Jurkat, Clone E6-1 (cell line): Measurements from ENCODE around the gene LDLRAP1.
"Not testable (repeated sequence)": the region's sequence is repeated elsewhere in the genome, so short reads cannot be mapped to it uniquely, and the experiment has no call there.

Source experiments
- DNase-seq: peaks from one replicate; pipeline ENCODE4 v3.0.0-alpha.2; 2011; ENCODE audit warnings: low read depth, low spot score
- H3K4me3 ChIP-seq: 2 replicates; pipeline ENCODE4 v1.5.1; 2011; ENCODE audit warnings: mild to moderate bottlenecking, low read length, control low read depth, moderate library complexity

LDLRAP1 gene

GRCh38 chr1:25588224-25588623, 44.8 kb downstream of the LDLRAP1 start:
- H3K4me3 ChIP-seq, DNase-seq: not testable (repeated sequence)

- DNase-seq, H3K4me3 ChIP-seq: not testable (repeated sequence)
Observed at GRCh38 chr1:25588786-25589185, 45.4 kb downstream of the LDLRAP1 start.

DNA sequence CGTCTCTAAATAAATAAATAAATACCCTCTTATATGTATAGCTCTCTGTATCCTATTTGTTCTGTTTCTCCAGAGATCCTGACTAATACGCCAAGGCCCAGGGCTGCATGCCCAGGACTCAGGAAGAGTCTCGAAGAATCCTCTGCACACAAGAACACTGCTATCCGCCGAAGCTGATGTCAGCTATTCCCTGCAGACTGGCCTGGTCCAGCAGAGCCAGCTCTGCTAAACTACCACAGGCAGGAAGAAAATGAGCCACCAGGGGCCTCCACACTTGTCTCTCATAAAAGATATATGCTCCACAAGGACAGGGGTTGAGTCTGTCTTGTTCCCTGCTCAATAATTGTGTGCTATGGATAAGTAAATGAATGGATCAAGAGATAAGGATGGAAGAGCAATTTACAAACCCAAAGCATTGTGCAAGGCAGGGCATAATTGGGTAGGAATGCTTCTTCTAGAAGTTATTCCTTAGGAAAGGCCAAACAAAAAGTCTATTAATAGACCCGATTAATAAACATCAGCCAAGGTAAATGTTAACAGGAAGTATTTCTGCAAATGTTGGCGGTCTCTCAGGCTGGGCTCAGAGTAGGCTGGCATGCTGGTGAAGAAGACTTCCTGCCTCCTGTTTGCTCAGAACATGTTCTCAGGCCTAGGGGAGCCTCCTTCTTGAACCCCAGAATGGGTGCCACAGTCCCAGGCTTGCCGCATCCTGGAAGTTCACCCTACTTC, 46.9 kb downstream of the LDLRAP1 start:
- H3K4me3 ChIP-seq = no peak overlapping the region
- DNase-seq = no peak

- H3K4me3 ChIP-seq = no peak overlapping the region
Observed at GRCh38 chr1:25593861-25594260, 50.5 kb downstream of the LDLRAP1 start.

DNA sequence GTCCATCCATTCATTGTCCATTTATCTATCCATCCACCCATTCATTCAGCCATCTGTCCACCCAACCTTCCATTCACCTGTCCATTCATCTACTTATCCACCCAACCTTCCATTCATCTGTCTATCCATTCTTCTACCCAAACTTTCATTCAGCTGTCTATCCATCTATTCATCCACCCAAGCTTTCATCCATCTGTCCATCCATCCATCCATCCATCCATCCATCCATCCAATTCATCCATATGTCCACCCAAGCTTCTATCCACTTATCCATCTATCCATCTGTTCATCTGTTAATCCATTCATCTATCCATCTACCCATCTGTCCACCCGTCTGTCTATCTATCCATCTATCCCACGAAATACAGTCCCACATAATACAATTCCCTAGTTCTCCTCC, 51.6 kb downstream of the LDLRAP1 start:
- no peak for DNase-seq
- no peak overlapping the region for H3K4me3 ChIP-seq

More at GRCh38 chr1:25593861-25594260, 50.5 kb downstream of the LDLRAP1 start:
- no peak for DNase-seq

- H3K4me3 ChIP-seq, DNase-seq: not testable (repeated sequence)
Observed at GRCh38 chr1:25596641-25597040, 53.2 kb downstream of the LDLRAP1 start.

DNA sequence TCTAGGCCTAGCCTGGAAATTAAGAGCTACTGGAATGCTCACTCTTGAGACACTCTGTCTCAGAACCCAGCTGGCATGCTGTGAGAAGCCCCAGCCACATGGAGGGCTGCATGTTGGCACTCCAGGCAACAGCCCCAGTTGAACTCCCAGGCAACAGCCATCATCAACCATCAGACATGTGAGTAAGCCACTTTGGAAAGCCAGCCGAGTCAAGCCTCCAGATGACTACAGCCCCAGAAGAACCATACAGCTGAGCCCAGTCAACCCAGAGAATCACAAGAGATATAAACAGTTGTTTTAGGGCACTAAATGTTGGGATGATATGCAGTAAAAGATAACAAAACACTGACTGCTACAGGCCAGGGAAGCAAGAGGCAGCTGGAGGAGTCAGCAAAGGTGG, 55.5 kb downstream of the LDLRAP1 start:
- DNase-seq = no peak
- H3K4me3 ChIP-seq = no peak overlapping the region

- H3K4me3 ChIP-seq = no peak overlapping the region
- DNase-seq = no peak
Observed at GRCh38 chr1:25599969-25600610, 56.7 kb downstream of the LDLRAP1 start.

DNA sequence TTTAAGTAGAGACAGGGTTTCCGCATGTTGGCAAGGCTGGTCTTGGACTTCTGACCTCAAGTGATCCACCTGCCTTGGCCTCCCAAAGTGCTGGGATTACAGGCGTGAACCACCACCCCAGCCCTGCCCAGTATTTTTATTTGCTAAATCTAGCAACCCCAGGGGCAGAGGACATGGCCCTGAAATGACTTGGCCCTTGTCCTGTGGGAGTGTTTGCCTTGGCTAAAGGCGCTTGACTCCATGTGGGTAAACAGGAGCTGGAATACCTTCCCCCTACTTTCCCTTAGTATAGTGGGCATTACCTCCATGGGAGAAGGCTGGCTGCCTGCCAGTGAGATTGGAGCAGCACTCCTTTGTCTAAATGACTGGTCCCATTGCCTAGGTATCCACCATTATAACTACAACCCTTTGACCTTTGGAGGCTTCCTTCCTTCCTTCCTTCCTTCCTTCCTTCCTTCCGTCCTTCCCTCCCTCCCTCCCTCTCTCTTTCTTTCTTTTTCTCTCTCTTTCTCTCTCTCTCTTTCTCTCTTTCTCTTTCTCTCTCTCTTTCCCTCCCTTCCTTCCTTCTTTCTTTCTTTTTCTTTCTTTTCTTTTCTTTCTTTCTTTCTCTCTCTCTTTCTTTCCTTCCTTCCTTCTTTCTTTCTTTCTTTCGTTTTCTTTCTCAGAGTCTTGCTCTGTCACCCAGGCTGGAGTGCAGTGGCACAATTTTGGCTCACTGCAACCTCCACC, 57.7 kb downstream of the LDLRAP1 start:
- not testable (repeated sequence) for DNase-seq, H3K4me3 ChIP-seq

DNA sequence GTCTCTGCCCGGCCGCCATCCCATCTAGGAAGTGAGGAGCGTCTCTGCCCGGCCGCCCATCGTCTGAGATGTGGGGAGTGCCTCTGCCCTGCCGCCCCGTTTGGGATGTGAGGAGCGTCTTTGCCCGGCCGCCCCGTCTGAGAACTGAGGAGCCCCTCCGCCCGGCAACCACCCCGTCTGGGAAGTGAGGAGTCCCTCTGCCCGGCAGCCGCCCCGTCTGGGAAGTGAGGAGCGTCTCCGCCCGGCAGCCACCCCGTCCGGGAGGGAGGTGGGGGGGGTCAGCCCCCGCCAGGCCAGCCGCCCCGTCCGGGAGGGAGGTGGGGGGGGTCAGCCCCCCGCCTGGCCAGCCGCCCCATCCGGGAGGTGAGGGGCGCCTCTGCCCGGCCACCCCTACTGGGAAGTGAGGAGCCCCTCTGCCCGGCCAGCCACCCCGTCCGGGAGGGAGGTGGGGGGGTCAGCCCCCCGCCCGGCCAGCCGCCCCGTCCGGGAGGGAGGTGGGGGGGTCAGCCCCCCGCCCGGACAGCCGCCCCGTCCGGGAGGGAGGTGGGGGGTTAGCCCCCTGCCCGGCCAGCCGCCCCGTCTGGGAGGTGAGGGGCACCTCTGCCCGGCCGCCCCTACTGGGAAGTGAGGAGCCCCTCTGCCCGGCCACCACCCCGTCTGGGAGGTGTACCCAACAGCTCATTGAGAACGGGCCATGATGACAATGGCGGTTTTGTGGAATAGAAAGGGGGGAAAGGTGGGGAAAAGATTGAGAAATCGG, 60.6 kb downstream of the LDLRAP1 start:
- DNase-seq = not testable (repeated sequence)

DNA sequence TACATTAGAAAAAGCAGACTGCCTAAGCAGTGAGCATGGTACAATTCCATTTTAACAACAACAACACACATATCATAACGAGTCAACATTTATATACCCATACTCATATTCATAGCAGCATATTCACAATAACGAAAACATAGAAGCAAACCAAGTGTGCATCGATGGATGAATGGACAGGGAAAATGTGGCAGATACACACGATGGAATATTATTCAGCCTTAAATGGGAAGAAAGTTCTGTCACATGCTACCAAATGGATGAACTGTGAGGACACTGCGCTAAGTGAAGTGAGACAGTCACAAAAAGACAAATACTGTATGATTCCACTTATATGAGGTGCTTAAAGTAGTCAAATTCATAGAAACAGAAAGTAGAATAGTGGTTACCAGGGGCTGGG, 63.7 kb downstream of the LDLRAP1 start:
- H3K4me3 ChIP-seq = no peak overlapping the region
- DNase-seq = no peak

More for the DNA sequence above, 60.6 kb downstream of the LDLRAP1 start:
- H3K4me3 ChIP-seq = not testable (repeated sequence)

DNA sequence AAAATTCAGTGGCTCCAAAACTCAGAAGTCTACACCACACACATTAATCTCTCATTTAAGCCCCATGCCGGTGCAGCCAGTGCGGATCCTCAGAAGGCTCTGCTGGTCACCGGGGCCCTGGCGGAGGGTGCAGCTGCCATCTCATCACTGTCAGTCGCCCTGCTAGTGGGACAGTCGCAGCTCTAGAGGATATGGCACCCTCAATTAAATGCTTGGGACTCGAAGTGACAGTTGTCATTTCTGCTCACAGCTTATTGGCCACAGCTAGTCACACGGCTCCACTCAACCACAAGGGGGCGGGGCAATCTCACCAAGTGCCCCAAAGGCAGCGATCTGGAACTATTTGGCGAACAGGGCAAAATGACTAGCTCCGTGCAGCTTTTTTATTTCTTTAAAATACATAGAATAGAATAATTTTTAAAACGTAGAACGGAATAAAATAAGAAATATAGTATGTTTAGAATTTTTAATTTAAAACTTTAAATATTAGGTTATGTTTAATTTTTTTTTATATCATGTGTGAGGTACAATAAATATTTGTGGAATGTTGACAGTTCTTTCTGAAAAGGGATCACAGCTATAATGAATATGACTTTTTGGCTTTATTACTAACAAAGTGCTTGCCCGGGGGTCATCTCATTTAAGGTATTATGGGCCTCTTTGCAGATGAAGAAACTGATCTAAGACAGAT, 65.2 kb downstream of the LDLRAP1 start:
- peak; percentile 83 for DNase-seq
- H3K4me3 ChIP-seq = no peak overlapping the region

GRCh38 chr1:25609921-25610320, 66.5 kb downstream of the LDLRAP1 start:
- no peak overlapping the region for H3K4me3 ChIP-seq
- no peak for DNase-seq

DNA sequence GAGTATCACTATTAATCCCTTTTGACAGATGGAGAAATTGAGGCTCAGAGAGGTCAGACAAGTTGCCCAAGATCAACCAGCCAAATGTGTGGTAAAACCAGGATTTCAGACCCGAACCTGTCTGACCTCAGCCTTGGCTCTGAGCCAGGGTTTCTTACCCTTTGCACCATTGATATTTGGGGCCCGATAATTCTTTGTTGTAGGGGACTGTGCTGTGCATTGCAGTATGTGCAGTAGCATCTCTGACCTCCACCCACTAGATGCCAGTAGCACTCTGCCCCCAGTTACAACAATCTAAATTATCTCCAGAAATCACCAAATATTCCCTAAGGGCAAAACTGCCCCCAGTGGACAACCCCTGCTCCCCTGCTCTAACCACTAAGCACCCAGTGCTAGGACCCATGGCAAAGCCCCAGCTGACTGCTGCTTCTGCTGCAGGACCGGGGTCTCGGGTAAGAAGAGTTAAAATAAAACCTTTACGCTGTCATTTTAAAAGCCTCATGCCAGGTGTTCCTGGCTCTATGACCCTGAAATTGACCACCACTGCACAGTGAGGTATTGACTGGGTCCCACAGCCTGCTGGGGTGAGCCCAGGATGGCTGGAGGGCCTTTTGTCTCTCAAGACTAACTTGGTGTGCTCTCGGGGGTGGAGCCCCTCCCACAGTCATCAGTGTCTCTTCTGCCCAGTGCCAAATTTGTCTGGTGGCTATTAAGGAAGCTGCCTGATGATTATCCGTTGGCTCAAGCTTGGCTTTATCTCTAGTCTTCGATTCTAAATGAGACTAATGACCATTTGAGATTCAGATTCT, 67.6 kb downstream of the LDLRAP1 start:
- DNase-seq = no peak
- no peak overlapping the region for H3K4me3 ChIP-seq

- no peak for DNase-seq
- no peak overlapping the region for H3K4me3 ChIP-seq
Observed at GRCh38 chr1:25611843-25612242, 68.4 kb downstream of the LDLRAP1 start.

DNA sequence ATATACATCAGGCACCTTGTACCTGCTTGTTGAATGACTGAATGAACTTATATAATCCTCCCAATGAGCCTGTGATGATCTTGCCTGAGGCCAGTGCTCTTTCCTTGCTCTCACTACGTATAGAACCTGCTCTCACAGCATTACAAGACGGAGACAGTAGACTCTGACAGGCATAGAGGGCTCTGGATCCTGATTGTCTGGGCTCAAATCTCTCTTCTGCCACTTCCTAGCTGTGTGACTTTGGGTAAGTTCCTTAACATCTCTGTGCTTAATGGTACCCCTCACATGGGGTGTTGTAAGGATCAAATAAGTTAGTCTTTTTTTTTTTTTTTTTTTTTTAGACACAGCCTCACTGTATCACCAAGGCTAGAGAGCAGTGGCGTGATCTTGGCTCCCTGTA, 69.0 kb downstream of the LDLRAP1 start:
- H3K4me3 ChIP-seq = no peak overlapping the region
- DNase-seq = no peak

DNA sequence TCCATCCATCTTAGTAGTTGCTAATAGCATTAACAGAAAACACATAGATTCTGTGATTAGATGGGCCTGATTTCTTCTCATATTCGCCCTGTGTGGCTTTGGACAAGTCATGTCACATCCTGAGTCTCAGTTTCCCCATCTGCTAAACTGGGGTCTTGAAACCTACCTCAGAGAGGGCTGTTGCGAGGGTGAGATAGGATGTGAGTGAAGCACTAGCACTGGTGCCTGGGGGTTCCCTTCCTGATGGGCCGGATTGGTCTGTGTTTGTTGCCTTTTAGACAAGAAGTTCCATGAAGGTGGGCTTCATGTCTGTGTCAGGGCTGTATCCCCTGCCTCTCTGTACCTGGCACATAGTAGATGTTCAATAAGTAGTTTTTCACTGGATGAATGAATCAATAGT, 69.7 kb downstream of the LDLRAP1 start:
- H3K4me3 ChIP-seq = no peak overlapping the region
- no peak for DNase-seq

DNA sequence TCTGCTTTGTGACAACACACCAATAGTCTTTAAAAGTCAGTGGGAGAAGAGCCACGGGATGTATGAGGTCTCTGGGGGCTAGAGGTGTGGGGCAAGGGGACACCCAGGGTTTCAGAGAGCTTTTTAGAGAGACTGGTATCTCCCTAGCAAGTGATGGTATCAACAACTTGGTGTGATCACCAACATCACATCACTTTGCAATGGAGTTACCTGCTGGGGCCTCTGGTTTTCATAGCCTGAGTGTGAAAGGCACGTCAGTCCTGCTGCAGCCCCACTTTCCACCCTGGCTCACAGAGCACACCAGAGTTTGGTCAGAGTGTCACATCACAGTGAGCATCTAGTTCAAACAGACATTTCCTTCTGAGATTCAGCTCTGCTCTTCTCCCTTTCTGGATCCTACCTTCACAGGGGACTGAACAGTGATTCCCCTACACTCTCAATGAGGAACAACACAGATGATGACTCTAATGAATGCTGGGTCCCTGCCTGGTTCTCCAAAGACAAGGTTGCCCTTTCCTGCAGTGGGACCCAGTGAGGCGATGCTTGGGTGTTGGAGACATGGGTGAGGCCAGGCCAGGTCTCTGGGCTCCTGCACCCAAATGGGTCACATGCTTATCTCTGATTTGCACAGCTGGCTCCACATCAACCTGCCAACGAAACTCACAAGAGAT, 71.2 kb downstream of the LDLRAP1 start:
- H3K4me3 ChIP-seq = no peak overlapping the region
- DNase-seq = no peak
